Activated T-cell treated with anti-CD3 and anti-CD28 coated beads, Interleukin-2, amount 50 U/mL, for 4 hours (primary cell): ENCODE results near the gene TMEM161A. TPM values are rescaled to one million over a fixed set of nuclear protein-coding genes. Genes with fewer than 3 reads are reported as not detected.

Source experiments
- ATAC-seq, 2 donors: fragments of 200-7000 bp; cut with Tn5 transposase; one replicate each; pipeline ENCODE4 v1.10.0; 2021
- DNase-seq: peaks from one replicate; pipeline ENCODE4 v3.0.0-alpha.2; 2020
- H3K27me3 Mint-ChIP-seq: one replicate; pipeline ENCODE4 v1.8.0; 2021; ENCODE audit warnings: low read depth, mixed read lengths
- H3K36me3 Mint-ChIP-seq: one replicate; pipeline ENCODE4 v1.8.0; 2022; ENCODE audit warnings: mixed read lengths; ENCODE audit not compliant: insufficient read depth
- H3K4me1 Mint-ChIP-seq: one replicate; pipeline ENCODE4 v1.8.0; 2021; ENCODE audit warnings: low read depth, mixed read lengths
- H3K4me3 Mint-ChIP-seq: one replicate; pipeline ENCODE4 v1.8.0; 2021; ENCODE audit warnings: mild to moderate bottlenecking, moderate library complexity, mixed read lengths
- H3K9me3 Mint-ChIP-seq: one replicate; pipeline ENCODE4 v1.8.0; 2021; ENCODE audit warnings: mixed read lengths
- total RNA-seq, 3 donors: library from RNA; stranded (reverse); gene quantifications; one replicate each; pipeline ENCODE4 v1.2.1, GENCODE V29; 2021

Gene TMEM161A
- total RNA-seq, 3 donors from 2014 or later = 42.3 to 43.2 (median 43.1) TPM

DNA sequence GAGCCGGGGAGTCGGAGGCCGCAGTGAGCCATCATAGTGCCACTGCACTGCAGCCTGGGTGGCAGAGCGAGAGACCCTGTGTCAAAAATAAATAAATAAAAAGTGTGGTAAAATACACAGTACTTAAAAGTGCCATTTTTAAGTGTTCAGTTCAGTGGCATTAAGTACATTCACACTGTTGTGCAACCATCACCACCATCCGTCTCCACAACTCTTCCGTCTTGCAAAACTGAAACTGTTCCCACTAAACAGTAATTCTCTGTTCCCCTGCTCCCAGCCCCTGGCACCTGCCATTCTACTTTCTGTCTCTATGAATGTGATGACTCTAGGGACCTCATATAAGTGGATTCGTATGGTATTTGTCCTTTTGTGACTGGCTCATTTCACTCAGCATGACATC, 61.2 kb downstream of the TMEM161A start:
- H3K36me3 Mint-ChIP-seq = peaks cover 20% of the 10 kb centered on the region
- H3K4me1 Mint-ChIP-seq = peaks cover 4% of the 10 kb centered on the region
- no peaks in the 10 kb centered on the region for H3K27me3 Mint-ChIP-seq
- no peak overlapping the region for H3K4me3 Mint-ChIP-seq
- DNase-seq (no peak), ATAC-seq (no peak)
- H3K9me3 Mint-ChIP-seq = no peaks in the 10 kb centered on the region

GRCh38 chr19:19076476-19076875, 61.8 kb downstream of the TMEM161A start:
- Mint-ChIP-seq H3K4me1 (peaks cover 4% of the 10 kb centered on the region), H3K4me3 (no peak overlapping the region), H3K27me3 (no peaks in the 10 kb centered on the region), H3K9me3 (no peaks in the 10 kb centered on the region), H3K36me3 (peaks cover 19% of the 10 kb centered on the region)
- DNase-seq (no peak), ATAC-seq (no peak)

DNA sequence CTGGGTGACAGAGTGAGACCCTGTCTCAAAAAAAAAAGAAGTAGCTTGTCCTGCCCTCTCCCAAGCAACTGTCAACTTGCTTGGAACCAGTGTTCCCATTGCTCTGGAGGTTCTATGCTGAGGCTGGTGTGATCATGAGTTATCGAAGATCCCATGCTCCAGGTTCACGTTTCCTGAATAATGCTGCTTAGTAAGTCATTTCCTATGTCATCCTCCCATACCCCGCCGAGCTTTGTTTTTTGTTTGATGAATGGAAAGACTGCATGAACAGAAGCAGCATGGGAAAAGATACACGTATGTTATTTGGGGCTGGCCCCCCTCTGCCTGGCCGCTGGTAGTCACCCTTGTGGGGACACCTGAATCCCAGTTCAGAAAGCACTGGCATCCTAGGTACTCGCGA, 63.2 kb downstream of the TMEM161A start:
- Mint-ChIP-seq H3K36me3 (peaks cover 21% of the 10 kb centered on the region), H3K4me3 (no peak overlapping the region), H3K4me1 (peaks cover 7% of the 10 kb centered on the region), H3K27me3 (no peaks in the 10 kb centered on the region), H3K9me3 (no peaks in the 10 kb centered on the region)
- no peak for DNase-seq
- ATAC-seq = no peak

- Mint-ChIP-seq H3K9me3 (no peaks in the 10 kb centered on the region), H3K4me1 (peaks cover 9% of the 10 kb centered on the region), H3K27me3 (no peaks in the 10 kb centered on the region), H3K4me3 (no peak overlapping the region), H3K36me3 (peaks cover 21% of the 10 kb centered on the region)
- DNase-seq (no peak), ATAC-seq (no peak)
Measured at GRCh38 chr19:19074196-19074882, 63.9 kb downstream of the TMEM161A start.

GRCh38 chr19:19071897-19072296, 66.4 kb downstream of the TMEM161A start:
- DNase-seq = no peak
- Mint-ChIP-seq H3K27me3 (no peaks in the 10 kb centered on the region), H3K36me3 (peaks cover 18% of the 10 kb centered on the region), H3K4me1 (peaks cover 25% of the 10 kb centered on the region), H3K4me3 (no peak overlapping the region), H3K9me3 (no peaks in the 10 kb centered on the region)
- ATAC-seq = no peak

Other genes with a start within 250 kb of the TMEM161A start
- under 1 TPM in 1 of 3 donors, not detected in 2; 0.13 TPM for gene CERS1, start 242.3 kb downstream of the TMEM161A start, total RNA-seq
- gene COPE, start 219.1 kb downstream of the TMEM161A start, total RNA-seq = 100 to 1,000 TPM; 258 to 293 (median 270) TPM
- 100 to 1,000 TPM; 170 to 178 (median 176) TPM for gene DDX49, start 218.8 kb downstream of the TMEM161A start, total RNA-seq
- 1 to 10 TPM in 1 of 3 donors, under 1 TPM in 2; 0.53 to 1.1 (median 0.79) TPM for gene HOMER3, start 197.3 kb downstream of the TMEM161A start, total RNA-seq
- 10 to 100 TPM; 66.8 to 76.6 (median 71.8) TPM for gene SUGP2, start 105.0 kb downstream of the TMEM161A start, total RNA-seq
- gene ARMC6, start 104.9 kb downstream of the TMEM161A start, total RNA-seq = 10 to 100 TPM; 80.0 to 93.9 (median 80.6) TPM
- gene SLC25A42, start 74.5 kb downstream of the TMEM161A start, total RNA-seq = 10 to 100 TPM in 1 of 3 donors, 1 to 10 TPM in 2; 8.9 to 11.1 (median 8.9) TPM
- 1 to 10 TPM; 2.2 to 3.7 (median 2.3) TPM for gene MEF2B, start 31.8 kb upstream of the TMEM161A start, total RNA-seq
- gene BORCS8, start 53.7 kb upstream of the TMEM161A start, total RNA-seq = 10 to 100 TPM; 38.0 to 43.1 (median 38.6) TPM
- gene RFXANK, start 53.8 kb upstream of the TMEM161A start, total RNA-seq = 100 to 1,000 TPM; 110 to 120 (median 118) TPM
- 10 to 100 TPM; 57.9 to 71.7 (median 66.6) TPM for gene NR2C2AP, start 64.9 kb upstream of the TMEM161A start, total RNA-seq
- under 1 TPM in 2 of 3 donors, not detected in 1; 0.05 to 0.08 TPM for gene NCAN, start 73.5 kb upstream of the TMEM161A start, total RNA-seq
- not detected for gene TM6SF2, start 134.8 kb upstream of the TMEM161A start, total RNA-seq
- gene SUGP1, start 182.0 kb upstream of the TMEM161A start, total RNA-seq = 10 to 100 TPM; 54.8 to 61.8 (median 61.3) TPM
- 10 to 100 TPM; 59.2 to 63.6 (median 62.8) TPM for gene MAU2, start 182.4 kb upstream of the TMEM161A start, total RNA-seq